T follicular helper cell (primary cell): ENCODE measurements around the gene ZC3H15.
"Not testable (repeated sequence)": the region's sequence is repeated elsewhere in the genome, so short reads cannot be mapped to it uniquely, and the experiment has no call there.

Experiments used
- DNase-seq: peaks from one replicate; pipeline ENCODE4 v3.0.0-alpha.2; 2020; ENCODE audit warnings: low read depth
- total RNA-seq, 2 experiments: gene quantifications; one replicate each; lab custom pipeline; 2026; lab: John Stamatoyannopoulos, UW

The ZC3H15 gene
- 111 to 216 reads per million in 2 experiments for total RNA-seq

DNA sequence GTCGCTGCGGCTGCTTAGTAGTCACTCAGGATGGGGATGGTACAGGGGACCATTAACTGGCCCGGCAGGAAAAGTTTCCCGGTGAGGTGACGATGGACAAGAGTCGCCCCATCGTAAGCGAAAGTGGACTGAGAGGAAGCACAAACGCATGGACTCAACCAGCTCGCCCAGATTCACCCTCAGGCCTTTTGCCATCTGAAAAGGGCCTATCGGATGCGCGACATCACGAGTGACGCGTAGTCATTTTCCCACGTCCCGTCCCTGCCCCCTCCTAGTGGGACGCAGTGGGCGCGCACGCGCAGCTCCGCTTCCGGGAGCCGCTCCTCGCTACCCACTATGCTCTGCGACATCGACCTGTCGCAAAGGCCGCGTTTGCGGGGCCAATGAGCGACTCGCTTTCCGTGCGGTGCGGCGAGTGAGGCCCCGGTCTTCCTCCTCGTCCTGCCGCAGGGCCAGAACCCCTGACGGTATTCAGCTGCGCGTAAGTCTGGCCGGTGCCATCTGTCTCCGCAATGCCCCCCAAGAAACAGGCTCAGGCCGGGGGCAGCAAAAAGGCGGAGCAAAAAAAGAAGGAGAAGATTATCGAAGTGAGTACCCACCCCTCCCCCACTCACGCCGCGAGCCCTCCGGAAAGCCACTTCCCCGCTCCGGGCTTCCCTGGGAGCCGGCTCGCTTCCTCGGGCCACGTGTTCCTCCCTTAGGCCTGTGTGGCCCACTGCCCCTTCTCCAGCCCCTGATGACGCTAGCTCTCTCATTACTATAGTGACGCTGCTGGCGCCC lies at the start of gene ZC3H15:
Gene ZC3H15 (plus strand): TSS at position 390 of the 780 bp plus-strand sequence. CDS start 123 bp downstream, at position 513.
- DNase-seq: peak; percentile 94

DNA sequence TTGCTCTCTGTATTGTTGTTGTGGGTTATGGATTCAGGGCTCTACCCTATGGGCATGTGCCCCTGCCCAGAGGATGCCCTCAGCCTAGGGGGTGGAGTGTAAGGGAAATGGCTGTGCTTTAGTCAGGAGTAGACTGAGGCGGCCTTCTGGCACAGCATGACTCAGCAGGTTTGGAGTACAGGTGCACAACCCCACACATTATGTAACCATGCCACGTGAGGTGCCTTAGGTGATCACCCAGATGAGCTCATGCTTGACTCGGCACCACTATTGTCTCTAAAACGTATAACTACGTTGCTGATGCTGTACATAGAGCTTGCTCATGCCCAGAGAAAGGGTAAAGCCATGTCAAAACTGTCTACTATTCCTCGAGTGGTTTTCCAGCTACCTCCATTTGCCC lies 48.3 kb upstream of the ZC3H15 start:
- no peak for DNase-seq

DNA sequence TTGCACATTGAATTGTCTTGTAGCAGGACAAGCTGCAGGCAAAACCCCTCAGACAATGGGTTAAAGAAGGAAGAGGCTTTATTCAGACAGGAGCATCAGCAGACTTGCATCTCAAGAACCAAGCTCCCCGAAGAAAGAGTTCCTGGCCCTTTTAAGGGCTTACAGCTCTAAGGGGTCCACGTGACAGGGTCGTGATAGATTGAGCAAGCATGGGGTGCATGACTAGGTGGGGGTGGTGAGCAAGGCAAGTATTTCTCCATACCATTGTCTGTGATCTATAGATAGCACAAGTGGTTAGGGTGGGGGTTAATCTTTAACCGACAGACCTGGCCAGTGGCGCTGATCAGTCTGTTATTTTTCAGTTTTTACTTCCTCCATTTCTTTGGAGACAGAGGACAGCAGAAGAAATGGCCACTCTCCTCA lies 46.4 kb upstream of the ZC3H15 start:
- DNase-seq: not testable (repeated sequence)

DNA sequence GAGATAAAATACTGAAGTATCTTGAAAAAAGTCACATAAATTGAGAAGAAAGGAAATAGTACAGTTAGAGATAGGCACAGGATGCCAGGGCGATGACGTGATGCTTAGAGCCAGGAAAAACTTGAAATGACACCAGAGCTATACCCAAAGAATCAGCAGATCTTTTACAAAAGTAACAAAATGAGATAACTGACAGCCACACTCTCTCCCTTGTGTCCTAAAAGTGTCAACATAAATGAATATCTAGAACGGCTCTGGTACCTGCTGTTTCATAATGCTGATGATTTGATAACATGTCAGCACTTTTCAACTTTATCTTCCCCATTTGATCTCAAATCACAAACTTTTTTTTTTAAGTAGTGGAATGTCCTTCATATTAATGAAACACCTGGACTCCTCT lies 45.6 kb upstream of the ZC3H15 start:
- no peak for DNase-seq

DNA sequence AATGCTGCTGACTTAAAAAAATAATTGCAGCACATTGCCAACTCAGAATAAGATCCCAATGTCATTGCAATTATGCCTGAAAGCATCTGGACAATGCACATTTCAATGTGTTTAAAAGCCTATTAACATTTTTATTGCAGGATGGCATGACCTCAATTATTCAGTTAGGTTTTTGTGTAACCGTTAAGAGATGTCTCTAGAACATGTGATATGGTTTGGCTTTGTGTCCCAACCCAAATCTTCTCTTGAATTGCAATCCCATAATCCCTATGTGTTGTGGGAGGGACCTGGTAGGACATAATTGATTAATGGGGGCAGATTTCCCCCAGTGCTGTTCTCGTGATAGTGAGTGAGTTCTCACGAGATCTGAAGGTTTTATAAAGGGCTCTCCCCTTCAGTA lies 43.2 kb upstream of the ZC3H15 start:
- DNase-seq: no peak

DNA sequence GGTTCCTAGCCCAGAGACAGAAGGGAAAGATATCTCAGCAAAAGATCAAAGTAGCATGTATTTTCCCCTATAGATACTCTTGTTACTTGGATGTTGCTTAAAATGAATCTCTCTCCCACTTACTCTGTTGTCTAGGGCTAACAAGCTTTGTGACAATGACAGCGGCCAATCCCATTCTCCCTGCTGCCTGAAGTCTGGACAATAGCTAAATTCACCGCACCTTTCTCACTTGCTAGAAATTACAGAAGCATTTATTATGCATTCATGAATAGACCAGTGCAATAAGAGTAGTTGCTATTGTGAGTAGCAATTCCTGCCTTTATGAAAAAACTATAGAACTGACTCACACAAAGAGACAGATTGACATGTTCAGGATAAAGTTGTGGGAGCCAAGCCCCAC lies 42.2 kb upstream of the ZC3H15 start:
- no peak for DNase-seq

DNA sequence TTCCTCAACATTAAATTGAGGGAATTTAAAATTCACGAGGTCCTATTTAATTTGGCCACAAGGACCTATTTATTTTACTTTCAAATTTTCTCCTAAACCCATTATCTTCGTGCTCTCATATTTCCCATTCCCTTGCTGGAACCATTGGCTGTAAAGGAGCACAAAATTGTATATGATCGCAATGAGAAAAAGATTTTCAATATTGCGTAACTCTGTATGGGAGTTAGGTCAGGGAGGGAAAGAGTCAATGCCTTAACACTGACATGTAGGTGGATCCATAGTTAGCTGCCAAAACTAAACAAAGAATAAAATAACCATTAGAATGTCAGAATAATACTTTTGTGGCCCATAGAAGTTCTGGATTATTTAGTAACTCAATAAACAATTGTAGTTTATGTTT lies 40.6 kb upstream of the ZC3H15 start:
- DNase-seq: no peak

DNA sequence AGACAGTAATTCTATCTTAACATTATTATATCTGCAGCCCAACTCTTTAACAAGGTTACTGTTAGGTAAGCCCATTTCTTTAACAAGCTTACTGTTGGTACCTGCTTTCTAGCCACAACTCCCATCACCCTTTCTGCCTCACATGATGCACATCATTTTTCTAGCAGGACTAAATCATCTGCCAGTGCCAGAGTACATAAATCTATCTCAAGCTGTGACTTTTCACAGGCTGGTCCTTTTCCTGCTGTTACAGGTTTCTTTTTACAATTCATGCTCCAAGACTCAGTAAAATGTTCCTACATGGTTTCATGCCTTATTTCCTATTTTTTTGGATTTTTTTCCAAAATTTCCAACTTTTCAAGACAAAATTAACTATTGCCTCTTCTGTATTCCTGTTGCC lies 30.4 kb upstream of the ZC3H15 start:
- no peak for DNase-seq

DNA sequence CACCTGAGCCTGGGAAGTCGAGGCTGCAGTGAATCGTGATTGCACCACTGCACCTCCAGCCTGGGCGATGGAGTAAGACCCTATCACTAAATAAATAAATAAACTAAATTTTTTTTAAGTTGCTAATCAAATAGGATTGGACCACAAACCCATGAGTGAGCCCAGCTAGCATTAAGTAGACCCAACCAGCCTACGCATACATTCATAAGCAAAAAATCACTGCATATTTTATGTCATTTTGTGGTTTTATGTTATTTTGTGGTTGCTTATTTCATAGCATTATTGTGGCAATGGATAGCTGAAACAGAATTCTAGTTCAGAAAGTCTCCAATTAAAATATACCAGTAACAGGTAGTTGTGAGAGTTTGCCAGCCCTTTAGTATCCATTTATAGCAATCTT lies 29.1 kb upstream of the ZC3H15 start:
- DNase-seq: no peak

DNA sequence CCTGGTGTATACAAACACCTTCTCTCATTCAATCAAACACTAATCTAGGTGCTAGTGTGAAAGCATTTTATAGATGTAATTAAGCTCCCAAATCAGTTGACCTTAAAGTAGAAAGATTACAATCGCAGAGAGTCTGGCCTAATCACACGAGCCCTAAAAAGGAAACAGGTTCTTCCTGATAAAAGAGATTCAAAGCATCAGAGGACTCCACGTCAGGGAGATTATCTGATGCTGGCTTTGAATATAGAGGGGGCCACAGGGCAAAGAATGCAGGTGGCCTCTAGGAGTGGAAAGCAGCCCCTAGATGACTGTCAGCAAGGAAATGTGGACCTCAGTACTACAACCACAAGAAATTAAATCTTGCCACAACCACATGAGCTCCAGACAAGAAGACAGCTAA lies 28.2 kb upstream of the ZC3H15 start:
- no peak for DNase-seq

DNA sequence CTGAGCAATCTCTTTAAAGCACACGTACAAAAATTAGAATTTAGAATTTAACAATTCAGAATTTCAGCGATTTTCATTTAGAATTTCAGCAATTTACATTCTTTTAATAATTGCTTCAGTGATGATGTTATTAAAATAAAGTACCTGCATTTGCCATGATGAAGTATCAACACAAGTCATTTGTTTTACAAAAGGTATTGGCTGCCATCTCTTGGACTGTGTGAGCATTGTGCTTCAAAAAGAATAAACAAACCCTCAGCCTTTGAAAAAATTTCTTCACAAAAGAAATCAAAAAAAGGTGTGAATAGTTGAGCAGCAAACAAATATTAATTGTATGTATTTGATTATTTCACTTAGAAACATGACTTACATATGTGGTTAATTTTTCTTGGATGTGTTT lies 27.1 kb upstream of the ZC3H15 start:
- DNase-seq: no peak

DNA sequence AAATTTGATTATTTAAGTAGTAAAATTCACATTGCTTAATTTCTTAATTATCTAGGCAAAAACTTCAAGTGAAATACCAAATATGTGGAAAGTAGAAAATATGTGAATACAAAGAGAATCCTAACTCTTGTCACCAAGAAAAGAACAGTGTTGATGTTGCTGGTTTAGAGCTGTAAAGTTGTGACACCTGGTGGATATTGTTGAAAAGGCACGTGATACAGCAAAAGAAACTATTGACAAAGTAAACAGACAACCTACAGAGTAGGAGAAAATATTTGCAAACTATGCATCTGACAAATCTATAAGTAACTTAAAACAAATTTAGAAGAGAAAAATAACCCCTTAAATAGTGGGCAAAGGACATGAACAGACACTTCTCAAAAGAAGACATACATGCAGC lies 25.6 kb upstream of the ZC3H15 start:
- no peak for DNase-seq

DNA sequence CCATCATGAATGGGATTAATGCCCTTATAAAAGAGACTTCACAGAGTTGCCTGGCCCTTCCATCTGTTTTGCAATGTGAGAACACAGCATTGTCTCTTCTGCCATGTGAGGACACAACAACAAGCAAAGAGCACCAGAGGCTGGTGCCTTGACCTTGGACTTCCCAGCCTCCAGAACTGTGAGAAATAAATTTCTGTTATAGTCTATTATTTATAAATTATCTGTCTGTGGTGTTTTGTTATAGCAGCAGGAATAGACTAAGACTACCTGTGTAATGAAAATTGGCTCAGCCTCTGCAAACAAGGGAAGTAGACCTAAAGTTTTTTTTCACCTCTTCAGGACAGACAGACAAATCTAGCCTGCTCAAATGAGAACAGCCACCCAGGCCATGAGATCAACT lies 19.3 kb upstream of the ZC3H15 start:
- DNase-seq: no peak

DNA sequence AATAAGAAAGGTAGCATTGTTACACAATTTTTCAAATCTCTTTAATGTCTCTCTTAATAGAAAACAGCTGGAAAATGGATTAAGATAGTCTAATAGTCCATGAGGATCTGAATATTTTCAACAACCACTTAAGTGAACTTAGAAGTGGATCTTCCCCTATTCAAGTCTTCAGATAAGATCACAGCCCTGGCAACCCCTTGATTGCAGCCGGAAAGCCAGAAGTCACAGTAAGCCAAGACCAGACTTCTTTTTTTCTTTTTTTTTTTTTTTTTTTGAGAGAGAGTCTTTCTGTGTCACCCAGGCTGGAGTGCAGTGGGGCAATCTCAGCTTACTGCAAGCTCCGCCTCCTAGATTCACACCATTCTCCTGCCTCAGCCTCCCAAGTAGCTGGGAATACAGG lies 18.6 kb upstream of the ZC3H15 start:
- no peak for DNase-seq

DNA sequence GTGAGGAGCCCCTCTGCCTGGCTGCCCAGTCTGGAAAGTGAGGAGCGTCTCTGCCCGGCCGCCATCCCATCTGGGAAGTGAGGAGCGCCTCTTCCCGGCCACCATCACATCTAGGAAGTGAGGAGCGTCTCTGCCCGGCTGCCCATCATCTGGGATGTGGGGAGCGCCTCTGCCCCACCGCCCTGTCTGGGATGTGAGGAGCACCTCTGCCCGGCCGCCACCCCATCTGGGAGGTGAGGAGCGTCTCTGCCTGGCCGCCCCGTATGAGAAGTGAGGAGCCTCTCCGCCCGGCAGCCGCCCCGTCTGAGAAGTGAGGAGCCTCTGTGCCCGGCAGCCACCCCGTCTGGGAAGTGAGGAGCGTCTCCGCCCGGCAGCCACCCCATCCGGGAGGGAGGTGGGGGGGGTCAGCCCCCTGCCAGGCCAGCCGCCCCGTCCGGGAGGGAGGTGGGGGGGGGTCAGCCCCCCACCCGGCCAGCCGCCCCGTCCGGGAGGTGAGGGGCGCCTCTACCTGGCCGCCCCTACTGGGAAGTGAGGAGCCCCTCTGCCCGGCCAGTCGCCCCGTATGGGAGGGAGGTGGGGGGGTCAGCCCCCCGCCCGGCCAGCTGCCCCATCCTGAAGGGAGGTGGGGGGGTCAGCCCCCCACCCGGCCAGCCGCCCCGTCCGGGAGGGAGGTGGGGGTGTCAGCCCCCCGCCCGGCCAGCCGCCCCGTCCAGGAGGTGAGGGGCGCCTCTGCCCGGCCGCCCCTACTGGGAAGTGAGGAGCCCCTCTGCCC lies 13.2 kb upstream of the ZC3H15 start:
- not testable (repeated sequence) for DNase-seq

DNA sequence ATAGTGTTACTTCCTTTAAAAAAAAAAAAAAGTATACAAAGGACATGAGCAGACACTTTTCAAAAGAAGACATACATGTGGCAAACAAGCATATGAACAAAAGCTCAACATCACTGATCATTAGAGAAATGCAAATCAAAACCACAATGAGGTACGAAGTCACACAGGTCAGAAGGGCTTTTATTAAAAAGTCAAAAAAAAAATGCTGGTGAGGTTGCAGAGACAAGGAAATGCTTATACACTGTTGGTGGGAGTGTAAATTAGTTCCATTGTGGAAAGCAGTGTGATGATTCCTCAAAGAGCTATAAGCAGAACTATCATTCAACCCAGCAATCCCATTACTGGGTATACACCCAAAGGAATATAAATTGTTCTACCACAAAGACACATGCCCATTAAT lies 11.8 kb upstream of the ZC3H15 start:
- DNase-seq: not testable (repeated sequence)

DNA sequence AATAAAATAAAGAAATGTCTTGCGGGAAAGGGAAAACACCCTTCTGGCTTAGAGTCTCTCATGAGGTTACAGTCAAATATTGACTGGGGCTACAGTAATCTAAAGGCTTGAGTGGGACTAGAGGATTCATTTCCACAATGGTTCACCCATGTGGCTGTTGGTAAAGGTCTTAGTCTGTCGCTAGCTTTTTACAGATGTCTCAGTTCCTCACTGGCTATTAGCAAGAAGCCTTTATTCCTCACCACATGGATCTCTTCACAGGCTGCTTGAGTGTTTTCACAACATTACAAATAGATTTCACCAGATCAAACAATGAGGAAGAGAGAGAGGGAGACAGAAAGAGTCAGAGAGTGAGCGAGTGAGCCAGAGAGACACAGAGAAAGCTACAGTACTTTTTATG lies 8.3 kb upstream of the ZC3H15 start:
- no peak for DNase-seq

DNA sequence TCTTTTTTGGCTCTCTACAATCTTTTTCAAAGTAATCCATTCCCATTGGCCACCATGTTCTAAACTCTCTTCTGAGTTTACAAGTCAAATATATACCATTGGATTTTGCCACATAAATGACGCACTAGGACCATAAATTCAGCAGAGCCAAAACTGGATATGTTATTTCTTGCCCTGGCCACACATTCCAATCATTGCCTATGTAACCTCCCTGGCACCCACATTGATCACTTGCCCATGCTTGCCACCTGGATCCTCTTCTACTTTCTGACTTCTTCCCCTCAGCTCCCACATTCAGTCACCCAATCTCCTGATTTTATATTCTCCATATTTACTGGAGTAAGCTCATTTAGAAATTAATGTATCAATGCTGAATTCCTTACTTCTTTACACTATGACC lies 5.1 kb upstream of the ZC3H15 start:
- no peak for DNase-seq

DNA sequence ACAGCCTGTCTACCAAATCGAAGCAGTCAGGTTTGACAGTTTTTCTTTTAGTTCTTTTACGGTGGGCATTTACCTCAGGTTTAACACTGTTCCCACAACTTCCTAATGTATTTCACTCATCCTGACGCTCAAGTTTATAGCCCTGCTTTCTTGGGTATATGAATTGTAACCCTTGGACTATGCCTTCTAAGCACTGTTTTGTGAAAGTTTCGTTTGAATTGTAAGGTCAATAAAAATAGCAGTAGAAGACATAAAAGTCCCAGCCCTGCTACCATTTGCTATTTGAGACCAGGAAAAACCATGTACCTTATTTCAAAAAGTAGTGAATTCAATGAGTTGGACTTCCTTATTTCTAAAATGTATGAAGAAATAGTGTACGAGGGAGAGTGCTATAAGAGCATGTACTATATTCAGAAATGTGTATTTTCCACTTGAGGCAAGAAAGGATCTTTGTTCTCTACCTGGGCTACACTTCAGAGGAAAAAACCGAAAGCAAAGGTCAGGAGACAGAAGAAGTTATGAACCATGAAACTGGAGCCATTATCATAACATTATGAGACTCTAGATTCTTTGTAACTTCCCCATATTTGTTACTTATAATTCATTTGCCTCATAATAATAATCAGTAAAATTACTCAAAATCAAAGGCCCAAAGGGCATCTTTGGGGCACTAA lies 1.9 kb upstream of the ZC3H15 start:
- DNase-seq: no peak

DNA sequence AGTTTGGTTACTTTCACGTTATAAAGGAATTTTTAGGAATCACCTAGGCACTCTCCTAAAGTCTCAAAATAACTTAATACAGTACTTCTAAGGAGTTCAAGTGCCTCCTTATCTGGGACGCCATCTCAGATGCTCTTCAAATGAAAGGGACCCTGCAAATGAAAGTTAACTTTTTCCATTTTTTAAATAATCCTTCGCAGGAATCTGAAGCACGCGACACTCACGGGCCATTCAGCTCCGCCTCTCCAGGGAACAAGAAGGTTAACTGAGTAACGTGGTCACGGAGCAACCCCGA lies 537 bp upstream of the ZC3H15 start:
- no peak for DNase-seq

DNA sequence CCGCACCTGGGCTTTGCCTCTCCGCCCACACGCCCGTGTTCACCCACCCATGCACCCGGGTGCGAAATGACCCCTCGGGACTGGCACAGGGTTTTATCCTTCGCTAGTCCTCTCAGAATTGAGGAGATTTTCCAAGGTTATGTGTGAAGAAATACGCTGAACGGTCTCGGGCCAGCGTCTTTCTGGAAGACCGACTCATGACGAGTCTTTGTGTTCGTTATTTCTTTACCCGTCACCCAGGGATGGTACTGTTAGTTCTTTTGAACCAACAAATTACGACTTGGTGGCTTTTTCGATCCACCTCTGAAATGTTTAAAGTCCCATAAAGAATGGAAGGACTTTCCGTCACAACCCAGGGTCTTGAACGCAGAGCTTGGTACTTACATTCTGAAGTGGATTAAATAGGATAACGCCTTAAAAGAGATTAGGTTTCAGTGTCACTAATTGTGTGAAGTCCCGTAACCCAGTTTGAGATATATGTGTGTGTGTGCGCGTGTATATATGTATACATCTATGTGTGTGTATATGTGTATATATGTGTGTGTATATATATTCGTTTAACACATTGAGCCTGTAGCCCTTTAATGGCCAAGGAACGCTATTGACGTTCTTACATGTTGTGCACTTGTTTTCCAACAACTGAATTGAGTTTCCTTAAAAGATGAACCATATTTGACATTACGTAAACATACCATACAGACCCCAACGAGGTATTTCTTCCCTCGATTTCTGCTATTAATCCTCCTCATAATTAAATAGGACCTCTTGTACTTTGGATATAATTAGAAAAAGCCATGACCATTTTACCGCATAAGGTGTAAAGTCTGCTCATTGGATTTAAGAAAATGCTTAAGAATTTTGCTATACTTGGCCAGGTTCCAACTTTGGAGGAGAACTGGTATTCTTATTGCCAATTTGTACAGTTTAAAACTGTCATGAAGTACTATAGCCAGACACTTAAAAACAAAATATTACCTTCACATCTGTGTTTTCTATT lies 889 bp downstream of the ZC3H15 start:
- no peak for DNase-seq

DNA sequence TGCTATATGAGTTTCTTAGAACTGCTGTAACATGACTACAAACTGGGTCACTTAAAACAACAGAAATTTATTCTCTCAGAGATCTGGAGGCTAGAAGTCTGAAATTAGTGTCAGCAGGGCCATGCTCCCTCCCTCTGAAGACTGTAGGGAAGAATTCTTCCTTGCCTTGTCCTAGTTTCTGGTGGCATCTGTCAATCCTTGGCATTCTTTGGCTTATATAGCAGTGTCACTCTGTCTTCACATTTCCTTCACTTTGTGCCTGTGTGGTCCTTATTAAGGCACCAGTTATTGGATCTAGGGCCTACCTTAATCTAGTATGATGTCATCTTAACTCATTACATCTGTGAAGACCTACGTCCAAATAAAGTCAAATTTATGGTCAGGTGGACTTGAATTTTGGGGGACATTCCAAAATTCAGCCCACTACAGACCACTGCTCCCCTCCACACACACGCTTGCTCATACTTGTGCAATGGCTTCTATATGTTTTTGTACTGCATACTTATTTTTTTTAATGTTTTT lies 7.6 kb downstream of the ZC3H15 start:
- DNase-seq: no peak
